Measurements from ENCODE around the gene HNMT.

HNMT gene

GRCh38 chr2:138061961-138062360 lies 97.7 kb downstream of the HNMT start:
- DNase-seq: no peak

- DNase-seq: no peak
Observed at GRCh38 chr2:138063181-138063580, 98.9 kb downstream of the HNMT start.

Measured in NCI-H510A treated with DMSO at 0.1 percent for 48 hours (cell line).